CD8-positive, alpha-beta memory T cell (primary cell): ENCODE data around the gene ITFG1. TPM values are rescaled to one million over a fixed set of nuclear protein-coding genes. Genes with fewer than 3 reads are reported as not detected.

Source experiments
- CTCF ChIA-PET: fragments of 350-600 bp; sonication (Branson Sonifier 250); formaldehyde crosslinking; loops from one replicate; lab custom pipeline; 2021; ENCODE audit warnings: antibody characterized with exemption; lab: Charles Lee
- POLR2A ChIA-PET: fragments of 350-600 bp; sonication (Branson Sonifier 250); formaldehyde crosslinking; loops from one replicate; lab custom pipeline; 2021; ENCODE audit warnings: antibody characterized with exemption; lab: Charles Lee
- DNase-seq, 5 donors: peaks; one replicate each; pipeline versions ENCODE4 v3.0.0 to v3.0.0-alpha.2; 2020 to 2022; ENCODE audit warnings: mixed read lengths in 1 of 5
- H3K27ac ChIP-seq: one replicate; pipeline ENCODE4 v1.7.0; 2013; ENCODE audit warnings: low read depth, mild to moderate bottlenecking, low read length, moderate library complexity
- H3K27me3 ChIP-seq: 2 replicates; pipeline ENCODE4 v1.7.0; 2013; ENCODE audit warnings: low read length, mild to moderate bottlenecking; ENCODE audit not compliant: insufficient read depth, poor library complexity, severe bottlenecking
- H3K36me3 ChIP-seq: 2 replicates; pipeline ENCODE4 v1.7.0; 2013; ENCODE audit warnings: mild to moderate bottlenecking, low read length, moderate library complexity; ENCODE audit not compliant: insufficient read depth
- H3K4me1 ChIP-seq: 2 replicates; pipeline ENCODE4 v1.7.0; 2013; ENCODE audit warnings: mild to moderate bottlenecking, low read length, moderate library complexity; ENCODE audit not compliant: insufficient read depth
- H3K4me3 ChIP-seq: 2 replicates; pipeline ENCODE4 v1.7.0; 2013; ENCODE audit warnings: mild to moderate bottlenecking, low read length
- H3K9me3 ChIP-seq: 2 replicates; pipeline ENCODE4 v1.7.0; 2013; ENCODE audit warnings: mild to moderate bottlenecking, low read length
- H3K27ac Mint-ChIP-seq, 8 donors: one replicate each; pipeline ENCODE4 v1.8.0; 2020 to 2021; ENCODE audit warnings: mixed read lengths in 8 of 8, mild to moderate bottlenecking in 6 of 8, inconsistent platforms in 3 of 8, moderate library complexity in 3 of 8
- H3K27me3 Mint-ChIP-seq, 2 donors: one replicate each; pipeline ENCODE4 v1.8.0; 2020 to 2021; ENCODE audit warnings: mixed read lengths in 2 of 2, mild to moderate bottlenecking in 1 of 2, moderate library complexity in 1 of 2
- H3K36me3 Mint-ChIP-seq, 3 donors: one replicate each; pipeline ENCODE4 v1.8.0; 2020 to 2021; ENCODE audit warnings: mixed read lengths in 3 of 3, inconsistent platforms in 1 of 3, mild to moderate bottlenecking in 1 of 3
- H3K4me1 Mint-ChIP-seq, 3 donors: one replicate each; pipeline ENCODE4 v1.8.0; 2020 to 2021; ENCODE audit warnings: mixed read lengths in 3 of 3, inconsistent platforms in 1 of 3, mild to moderate bottlenecking in 1 of 3
- H3K4me3 Mint-ChIP-seq, 7 donors: one replicate each; pipeline ENCODE4 v1.8.0; 2020 to 2021; ENCODE audit warnings: mixed read lengths in 7 of 7, mild to moderate bottlenecking in 6 of 7, moderate library complexity in 4 of 7, inconsistent platforms in 2 of 7
- H3K9me3 Mint-ChIP-seq, 5 donors: one replicate each; pipeline ENCODE4 v1.8.0; 2020 to 2022; ENCODE audit warnings: mixed read lengths in 5 of 5, mild to moderate bottlenecking in 3 of 5, moderate library complexity in 2 of 5, inconsistent platforms in 1 of 5
- polyA plus RNA-seq: library from polyadenylated mRNA; unstranded; fragments of 300-500 nt; fragmentation: Illumina TruSeq; gene quantifications from one replicate; pipeline ENCODE4 v1.2.3, GENCODE V29; 2021
- total RNA-seq, 2 experiments: library from RNA; stranded (reverse); gene quantifications; one replicate each; pipeline ENCODE4 v1.2.3, GENCODE V29; 2021

ITFG1 gene
- total and polyA plus RNA-seq, 3 experiments from 2014 or later = 24.5 to 26.8 (median 24.9) TPM

DNA sequence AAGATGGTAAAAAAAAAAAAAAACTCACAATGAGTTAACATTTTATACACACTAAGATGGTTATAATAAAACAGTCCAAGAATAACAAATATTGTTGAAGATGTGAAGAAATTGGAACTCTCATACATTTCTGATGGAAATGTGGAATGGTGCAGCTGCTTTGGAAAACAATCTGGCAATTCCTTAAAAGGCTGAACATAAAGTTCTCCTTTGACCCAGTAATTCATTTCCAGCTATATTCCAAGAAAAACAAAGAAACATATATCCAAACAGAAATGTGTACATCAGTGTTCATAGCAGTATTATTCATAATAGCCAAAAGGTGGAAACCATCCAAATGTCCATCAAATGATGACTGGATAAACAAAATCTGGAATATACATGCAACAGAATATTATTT is 219.8 kb downstream of the ITFG1 start:
- no peaks in the 10 kb centered on the region for H3K36me3 ChIP-seq
- H3K4me1 Mint-ChIP-seq = no peaks in the 10 kb centered on the region
- POLR2A ChIA-PET = no interaction called here
- H3K9me3 Mint-ChIP-seq = no peaks in the 10 kb centered on the region
- CTCF ChIA-PET = no interaction called here
- peaks cover 7 to 37% (median 28%) of the 10 kb centered on the region in 3 donors for H3K36me3 Mint-ChIP-seq
- H3K27me3 Mint-ChIP-seq = no peaks in the 10 kb centered on the region
- no peaks in the 10 kb centered on the region for H3K4me1 ChIP-seq
- DNase-seq = no peak
- no peak overlapping the region for H3K27ac Mint-ChIP-seq
- no peak overlapping the region for H3K4me3 ChIP-seq
- no peaks in the 10 kb centered on the region for H3K27me3 ChIP-seq
- H3K4me3 Mint-ChIP-seq = no peak overlapping the region
- no peaks in the 10 kb centered on the region for H3K9me3 ChIP-seq
- no peak overlapping the region for H3K27ac ChIP-seq

DNA sequence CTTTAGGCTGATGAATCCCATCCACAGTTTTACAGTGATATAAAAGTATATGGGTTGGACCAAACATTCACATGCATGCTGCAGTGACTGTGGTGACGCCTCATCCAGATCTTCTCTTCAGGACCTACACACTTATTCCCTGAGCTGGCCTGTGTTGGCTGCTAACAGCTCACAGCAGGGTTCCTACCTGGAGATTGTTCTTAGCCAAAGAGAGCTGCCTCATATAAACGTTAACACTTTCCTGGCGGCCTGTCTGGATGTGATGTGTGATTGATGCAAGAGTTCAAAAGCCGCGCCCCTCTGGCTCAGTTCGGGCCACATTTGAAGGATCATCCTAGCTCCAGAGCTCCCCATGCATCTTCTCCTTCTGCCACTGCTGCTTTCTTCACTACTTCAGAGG is 224.1 kb downstream of the ITFG1 start:
- H3K9me3 Mint-ChIP-seq = no peaks in the 10 kb centered on the region
- Histone ChIP-seq H3K27me3 (no peaks in the 10 kb centered on the region), H3K9me3 (no peaks in the 10 kb centered on the region), H3K4me3 (no peak overlapping the region), H3K36me3 (no peaks in the 10 kb centered on the region), H3K4me1 (no peaks in the 10 kb centered on the region), H3K27ac (no peak overlapping the region)
- no peaks in the 10 kb centered on the region for H3K27me3 Mint-ChIP-seq
- CTCF ChIA-PET = interaction anchor here (1.4 kb wide), 1 partner anchor 11 kb away, joined by 3 read pairs; no protein-coding TSS in a partner anchor
- no peak overlapping the region for H3K27ac Mint-ChIP-seq
- DNase-seq = no peak
- POLR2A ChIA-PET = no interaction called here
- H3K4me1 Mint-ChIP-seq = no peaks in the 10 kb centered on the region
- H3K36me3 Mint-ChIP-seq = peaks cover 24 to 51% (median 31%) of the 10 kb centered on the region in 3 donors
- H3K4me3 Mint-ChIP-seq = no peak overlapping the region

DNA sequence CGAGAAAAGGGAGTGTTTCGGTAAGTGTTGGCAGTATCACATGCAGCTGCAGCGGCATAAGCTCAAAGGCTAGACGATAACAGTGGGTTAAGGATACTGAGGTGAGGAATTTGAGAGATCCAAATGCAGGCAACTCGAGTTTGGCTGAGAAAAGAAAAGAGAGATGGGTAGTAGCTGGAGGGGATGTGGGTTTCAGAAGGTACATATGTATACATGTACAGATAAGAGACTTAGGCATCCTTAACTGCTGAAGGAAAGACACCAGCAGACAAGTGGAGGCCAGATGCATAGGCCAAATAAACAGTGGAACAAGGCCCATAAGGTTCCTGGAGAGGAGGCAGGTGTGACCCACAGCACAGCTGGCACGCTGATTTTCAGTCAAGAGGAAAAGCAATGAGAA is 230.6 kb downstream of the ITFG1 start:
- POLR2A ChIA-PET = no interaction called here
- H3K36me3 Mint-ChIP-seq = peaks cover 27 to 50% (median 34%) of the 10 kb centered on the region in 3 donors

DNA sequence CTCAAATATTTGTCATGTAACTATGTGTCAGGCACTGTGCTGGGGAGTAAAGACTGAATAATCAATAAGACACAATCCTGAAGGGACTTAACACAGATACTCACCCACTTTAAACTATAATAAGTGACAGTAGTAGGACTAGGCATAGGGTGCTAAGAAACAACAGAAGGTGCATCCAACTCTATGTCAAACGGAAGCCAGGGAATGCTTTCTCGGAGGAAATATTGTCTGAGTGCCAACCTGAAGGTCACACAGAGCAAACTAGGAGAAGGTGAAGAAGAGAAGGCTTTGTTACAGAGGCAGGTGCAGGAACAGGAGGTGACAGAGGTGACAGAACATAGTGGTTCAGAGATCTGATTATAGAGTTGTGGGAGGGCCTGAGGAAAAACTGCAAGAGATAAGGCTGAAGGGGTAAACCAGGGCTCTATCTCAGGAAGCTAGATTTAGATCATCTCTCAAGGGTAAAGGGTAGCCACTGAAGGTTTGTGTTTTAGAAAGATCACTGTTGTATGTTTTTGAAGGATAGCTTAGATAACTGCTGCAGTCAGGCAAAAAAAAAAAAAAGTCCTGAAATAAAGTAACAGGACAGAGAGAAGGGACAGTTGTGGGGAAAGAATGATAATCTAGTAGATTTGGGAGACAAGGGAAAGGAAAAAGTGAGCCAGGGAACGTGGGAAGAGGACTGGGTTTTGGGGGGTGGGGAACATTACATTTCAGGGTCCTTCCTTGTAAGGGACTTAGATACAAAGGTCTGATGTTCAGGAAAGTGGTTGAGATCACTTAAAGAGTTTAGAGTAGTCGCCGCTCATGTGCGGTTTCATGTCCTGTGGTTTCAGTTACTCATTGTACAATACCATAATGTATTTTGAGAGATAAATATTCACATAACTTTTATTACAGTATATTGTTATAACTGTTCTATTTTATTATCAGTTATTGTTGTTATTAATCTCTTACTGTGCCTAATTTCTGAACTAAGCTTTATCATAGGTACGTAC is 231.5 kb downstream of the ITFG1 start:
- H3K4me1 Mint-ChIP-seq = no peaks in the 10 kb centered on the region
- peak overlapping the region in 2 of 8 donors; percentile 3 to 21 for H3K27ac Mint-ChIP-seq
- no peak overlapping the region for H3K27ac ChIP-seq
- peaks cover 0 to 3% of the 10 kb centered on the region in 2 donors for H3K27me3 Mint-ChIP-seq
- CTCF ChIA-PET = no interaction called here
- H3K4me1 ChIP-seq = no peaks in the 10 kb centered on the region
- peaks cover 7% of the 10 kb centered on the region for H3K36me3 ChIP-seq
- peaks cover 29 to 57% (median 37%) of the 10 kb centered on the region in 3 donors for H3K36me3 Mint-ChIP-seq
- no peak overlapping the region for H3K4me3 Mint-ChIP-seq
- POLR2A ChIA-PET = no interaction called here
- no peaks in the 10 kb centered on the region for H3K27me3 ChIP-seq
- no peak overlapping the region for H3K4me3 ChIP-seq
- H3K9me3 ChIP-seq = no peaks in the 10 kb centered on the region
- no peak for DNase-seq
- H3K9me3 Mint-ChIP-seq = peaks cover 0 to 14% (median under 1%) of the 10 kb centered on the region in 5 donors

More for the DNA sequence above, 230.6 kb downstream of the ITFG1 start:
- H3K4me3 Mint-ChIP-seq = no peak overlapping the region
- no peaks in the 10 kb centered on the region for H3K4me1 Mint-ChIP-seq
- Histone ChIP-seq H3K4me1 (no peaks in the 10 kb centered on the region), H3K36me3 (peaks cover 7% of the 10 kb centered on the region), H3K9me3 (no peaks in the 10 kb centered on the region), H3K27me3 (no peaks in the 10 kb centered on the region), H3K27ac (no peak overlapping the region), H3K4me3 (no peak overlapping the region)
- no peaks in the 10 kb centered on the region for H3K27me3 Mint-ChIP-seq
- peaks cover 0 to 7% (median 0%) of the 10 kb centered on the region in 5 donors for H3K9me3 Mint-ChIP-seq
- CTCF ChIA-PET = no interaction called here
- DNase-seq = no peak
- H3K27ac Mint-ChIP-seq = no peak overlapping the region

DNA sequence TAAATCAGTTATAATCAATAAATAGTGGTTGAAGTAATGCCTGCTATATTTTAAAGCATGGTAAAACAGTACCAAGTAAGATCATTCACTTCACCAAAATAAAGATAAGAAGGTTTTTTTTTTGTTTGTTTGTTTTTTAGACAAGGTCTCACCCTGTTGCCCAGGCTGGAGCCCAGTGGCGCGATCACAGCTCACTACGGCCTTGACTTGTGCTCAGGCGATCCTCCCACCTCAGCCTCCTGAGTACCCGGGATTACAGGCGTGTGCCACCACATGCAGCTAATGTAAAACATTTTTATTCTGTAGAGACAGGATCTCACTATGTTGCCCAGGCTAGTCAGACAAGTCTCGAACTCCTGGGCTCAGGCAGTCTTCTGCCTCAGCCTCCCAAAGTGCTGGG is 232.6 kb downstream of the ITFG1 start:
- Mint-ChIP-seq H3K4me3 (no peak overlapping the region), H3K36me3 (peaks cover 31 to 53% (median 40%) of the 10 kb centered on the region in 3 donors), H3K9me3 (peaks cover 0 to 16% (median 3%) of the 10 kb centered on the region in 5 donors), H3K27ac (peak overlapping the region in 1 of 8 donors; percentile 58), H3K27me3 (peaks cover 0 to 3% of the 10 kb centered on the region in 2 donors), H3K4me1 (no peaks in the 10 kb centered on the region)
- ChIA-PET CTCF (no interaction called here), POLR2A (no interaction called here)
- Histone ChIP-seq H3K27me3 (no peaks in the 10 kb centered on the region), H3K36me3 (peaks cover 7% of the 10 kb centered on the region), H3K4me1 (no peaks in the 10 kb centered on the region), H3K4me3 (no peak overlapping the region), H3K27ac (no peak overlapping the region), H3K9me3 (no peaks in the 10 kb centered on the region)
- DNase-seq = no peak

DNA sequence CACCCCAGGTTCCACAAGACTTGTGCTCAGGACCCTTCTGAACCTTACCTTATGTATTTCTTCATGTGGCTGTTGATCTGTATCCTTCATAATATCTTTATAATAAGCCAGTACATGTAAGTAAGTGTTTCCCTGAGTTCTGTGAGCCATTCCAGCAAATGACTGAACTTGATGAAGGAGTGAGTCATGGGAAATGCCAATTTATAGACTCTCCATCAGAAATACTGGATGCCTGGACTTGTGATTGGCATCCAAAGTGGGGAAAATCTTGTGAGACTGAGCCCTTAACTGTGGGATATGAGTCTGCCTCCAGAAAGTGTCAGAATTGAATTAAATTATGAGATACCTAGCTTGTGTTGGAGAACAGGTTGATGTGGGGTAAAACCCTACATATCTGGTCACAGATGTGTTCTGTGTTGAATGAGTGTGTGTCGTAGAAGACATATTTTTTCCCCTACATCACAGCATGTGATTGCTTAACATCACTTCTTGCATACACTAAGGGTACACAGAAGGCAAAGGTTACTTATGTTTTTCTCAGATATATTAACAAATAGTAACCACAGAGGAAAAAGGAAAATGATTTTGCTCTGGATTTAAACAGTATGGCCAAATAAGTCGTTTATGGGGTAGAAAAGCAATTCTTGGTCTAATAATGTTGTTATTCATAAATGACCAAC is 247.0 kb downstream of the ITFG1 start:
- H3K27ac ChIP-seq = no peak overlapping the region
- Mint-ChIP-seq H3K4me3 (no peak overlapping the region), H3K27me3 (no peaks in the 10 kb centered on the region), H3K36me3 (peaks cover 20 to 56% (median 27%) of the 10 kb centered on the region in 3 donors), H3K4me1 (no peaks in the 10 kb centered on the region), H3K9me3 (no peaks in the 10 kb centered on the region), H3K27ac (peak overlapping the region in 1 of 8 donors; percentile 71)
- no peaks in the 10 kb centered on the region for H3K9me3 ChIP-seq
- H3K4me3 ChIP-seq = no peak overlapping the region
- no peaks in the 10 kb centered on the region for H3K27me3 ChIP-seq
- ChIA-PET CTCF (no interaction called here), POLR2A (no interaction called here)
- H3K36me3 ChIP-seq = no peaks in the 10 kb centered on the region
- no peaks in the 10 kb centered on the region for H3K4me1 ChIP-seq
- DNase-seq = no peak

DNA sequence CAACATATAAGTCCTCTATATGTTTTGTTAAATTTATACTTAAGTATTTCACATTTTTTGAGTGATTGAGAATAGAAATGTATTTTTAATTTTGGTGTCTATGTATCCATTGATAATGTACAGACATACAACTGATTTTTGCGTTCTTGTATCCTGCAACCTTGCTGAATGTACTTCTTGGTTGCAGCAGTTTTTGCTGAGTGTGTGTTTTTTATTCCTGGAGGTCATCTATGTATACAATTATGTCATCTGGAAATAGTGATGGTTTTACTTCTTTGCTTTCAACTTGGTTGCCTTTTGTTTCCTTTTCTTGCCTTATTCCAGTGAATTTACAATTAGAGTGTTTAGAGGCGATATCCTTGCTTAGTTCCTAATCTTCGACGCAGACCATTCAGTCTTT is 249.6 kb downstream of the ITFG1 start:
- H3K27me3 ChIP-seq = no peaks in the 10 kb centered on the region
- no peaks in the 10 kb centered on the region for H3K27me3 Mint-ChIP-seq
- no peaks in the 10 kb centered on the region for H3K36me3 ChIP-seq
- H3K9me3 ChIP-seq = no peaks in the 10 kb centered on the region
- no peak overlapping the region for H3K4me3 ChIP-seq
- H3K9me3 Mint-ChIP-seq = no peaks in the 10 kb centered on the region
- H3K4me1 Mint-ChIP-seq = no peaks in the 10 kb centered on the region
- CTCF ChIA-PET = no interaction called here
- H3K36me3 Mint-ChIP-seq = peaks cover 17 to 40% (median 23%) of the 10 kb centered on the region in 3 donors
- peak overlapping the region in 1 of 8 donors; percentile 34 for H3K27ac Mint-ChIP-seq
- no peak for DNase-seq
- no peaks in the 10 kb centered on the region for H3K4me1 ChIP-seq
- POLR2A ChIA-PET = no interaction called here
- no peak overlapping the region for H3K27ac ChIP-seq
- no peak overlapping the region for H3K4me3 Mint-ChIP-seq
